D721Med (cell line): Measurements from ENCODE around the gene CNTNAP2.

Experiments
- DNase-seq: peaks from one replicate; pipeline ENCODE4 v3.0.0; 2011; ENCODE audit warnings: low spot score; ENCODE audit not compliant: insufficient read length
- FAIRE-seq: peaks from 2 replicates; lab custom pipeline; 2011; peaks lifted over from hg19 to GRCh38; lab: Jason Lieb, UNC
- CTCF ChIP-seq: IDR thresholded peaks from 2 replicates; pipeline ENCODE4 v1.5.1; 2012; ENCODE audit warnings: mild to moderate bottlenecking, control low read depth; ENCODE audit not compliant: insufficient read depth; ENCODE audit errors: missing control alignments

The CNTNAP2 gene

DNA sequence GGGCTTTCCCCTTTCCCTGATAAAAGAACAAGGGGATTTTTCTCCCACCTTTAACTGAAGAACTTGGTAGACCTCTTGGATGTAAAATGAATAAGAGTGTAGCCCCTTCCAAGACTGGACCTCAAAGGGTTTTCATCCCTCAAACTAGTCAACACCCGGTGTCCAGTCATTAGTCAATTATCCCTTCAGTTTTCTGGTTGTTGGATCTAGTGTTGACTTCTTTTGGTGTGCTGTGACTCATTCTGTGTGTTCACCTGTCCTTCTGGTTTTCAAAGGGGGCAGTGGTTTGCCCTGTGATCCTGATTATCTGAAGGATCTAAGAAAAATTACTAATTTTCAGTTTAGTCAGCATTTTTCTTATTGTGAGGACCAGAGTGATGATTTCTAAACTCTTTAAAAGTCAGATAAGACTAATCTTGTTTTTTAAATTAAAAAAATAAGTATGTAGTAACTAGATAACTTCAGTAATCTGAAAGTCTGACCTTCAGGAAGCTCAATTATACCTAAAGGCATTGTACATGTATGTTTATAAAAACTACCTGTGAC, 583.5 kb downstream of the CNTNAP2 start:
- TF ChIP-seq CTCF, result no peak
- DNase-seq (no peak), FAIRE-seq (no peak)

DNA sequence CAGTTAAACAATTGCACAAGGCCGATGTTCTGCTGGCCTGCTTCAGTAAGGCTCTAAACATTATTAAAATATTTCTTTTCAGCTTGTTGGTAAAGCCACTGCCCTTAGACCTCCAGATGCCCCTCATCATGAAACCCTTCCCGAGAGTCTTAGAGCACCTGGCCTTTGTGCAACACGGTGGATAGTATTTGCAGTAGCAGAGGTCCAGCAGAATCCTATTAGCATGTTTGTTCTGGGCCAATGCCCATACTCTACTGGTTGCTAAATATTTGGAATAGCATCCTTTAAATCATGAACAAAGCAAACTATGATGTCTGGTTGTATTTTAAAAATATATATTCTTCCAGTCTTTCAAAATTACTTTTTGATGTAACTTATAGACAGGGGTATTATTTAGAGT, 584.6 kb downstream of the CNTNAP2 start:
- TF ChIP-seq CTCF, result no peak
- DNase-seq (no peak), FAIRE-seq (no peak)

DNA sequence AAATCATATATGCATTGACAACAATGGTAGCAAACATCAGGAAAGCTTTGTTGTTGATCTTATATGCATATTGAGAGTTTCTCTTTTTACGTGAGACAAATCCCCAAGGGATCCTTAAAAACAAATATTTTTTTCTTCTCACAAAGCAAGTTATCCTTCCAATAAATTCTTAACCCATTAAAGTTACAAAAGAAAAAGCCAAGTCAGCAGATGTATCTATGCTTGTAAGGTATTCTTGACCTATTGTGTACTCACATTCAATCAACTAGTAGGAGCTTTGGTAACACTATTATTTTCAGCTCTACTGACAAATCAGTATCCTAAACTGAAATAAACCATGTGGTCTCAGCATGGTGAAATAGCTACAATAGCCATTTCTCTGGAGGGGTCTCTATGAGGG, 586.3 kb downstream of the CNTNAP2 start:
- DNase-seq (no peak), FAIRE-seq (no peak)
- TF ChIP-seq CTCF, result no peak

GRCh38 chr7:146709451-146710027, 592.9 kb downstream of the CNTNAP2 start:
- DNase-seq (no peak), FAIRE-seq (no peak)

GRCh38 chr7:146713205-146713604, 596.6 kb downstream of the CNTNAP2 start:
- DNase-seq (no peak), FAIRE-seq (no peak)
- no peak for TF ChIP-seq CTCF

More at GRCh38 chr7:146709451-146710027, 592.9 kb downstream of the CNTNAP2 start:
- no peak for TF ChIP-seq CTCF

- FAIRE-seq (no peak), DNase-seq (no peak)
- no peak for TF ChIP-seq CTCF
These were observed 597.3 kb downstream of the CNTNAP2 start for GRCh38 chr7:146713934-146714333.

- DNase-seq (no peak), FAIRE-seq (no peak)
- no peak for TF ChIP-seq CTCF
These were observed 603.6 kb downstream of the CNTNAP2 start for GRCh38 chr7:146720195-146720594.
